GM19239 (cell line): ENCODE data around the gene LMO7.
A peak's percentile ranks its signal among the peaks of the same experiment; 100 is the strongest.
"Not testable (repeated sequence)": the region's sequence is repeated elsewhere in the genome, so short reads cannot be mapped to it uniquely, and the experiment has no call there.

Experiments used
- DNase-seq: peaks from one replicate; pipeline ENCODE4 v3.0.0; 2011; ENCODE audit warnings: low spot score; ENCODE audit not compliant: insufficient read length
- FAIRE-seq: peaks from 2 replicates; lab custom pipeline; 2011; peaks lifted over from hg19 to GRCh38; lab: Jason Lieb, UNC

Gene LMO7

DNA sequence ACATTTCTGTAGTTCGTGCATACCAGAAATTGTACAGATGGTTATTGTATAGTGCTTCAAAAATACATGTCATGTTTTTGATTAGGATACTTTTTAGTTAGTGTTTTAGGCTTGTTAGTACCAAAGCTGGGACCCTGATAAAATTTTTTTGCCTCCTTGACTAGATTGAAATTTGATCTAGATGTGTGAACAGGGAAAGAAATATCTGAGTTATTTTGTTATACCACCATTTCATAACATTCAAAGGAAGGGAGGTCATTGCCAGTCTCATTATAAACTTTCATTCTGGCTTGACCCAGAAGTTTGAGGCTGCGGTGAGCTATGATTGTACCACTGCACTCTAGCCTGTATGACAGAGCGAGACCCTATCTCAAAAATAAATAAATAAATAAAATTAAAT lies 9.0 kb downstream of the LMO7 start:
- no peak for DNase-seq
- no peak for FAIRE-seq

DNA sequence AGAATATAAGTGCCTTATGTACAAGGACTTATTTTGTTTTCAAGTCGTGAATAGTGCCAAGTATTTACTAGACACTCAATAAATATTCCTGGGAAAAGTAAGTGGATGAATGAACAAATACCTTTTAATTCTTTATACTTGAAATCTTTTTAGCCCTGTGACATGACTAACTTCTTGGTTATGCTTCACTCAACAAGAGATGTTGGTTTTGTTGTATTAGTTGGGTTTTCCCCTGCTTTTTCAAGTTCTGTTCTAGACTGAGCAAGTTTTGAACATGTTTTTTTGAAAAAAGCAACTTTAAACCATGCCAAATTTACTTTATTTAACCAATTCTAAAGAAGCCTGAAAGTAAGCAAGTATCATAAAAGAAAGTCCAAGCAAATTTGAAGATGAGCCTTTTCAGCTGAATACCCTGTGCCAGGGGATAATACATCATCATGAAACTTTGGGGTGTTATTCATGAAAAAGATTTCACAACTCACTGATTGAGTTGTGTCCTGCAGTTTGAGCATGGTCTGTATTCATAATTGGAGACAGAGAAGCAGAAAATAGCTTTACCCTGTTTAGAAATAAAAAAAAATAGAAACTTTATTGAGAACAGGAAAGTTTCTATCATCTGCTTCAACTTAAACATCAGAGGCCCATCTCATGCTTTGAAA lies 11.1 kb downstream of the LMO7 start:
- peak; percentile 54 for FAIRE-seq
- no peak for DNase-seq

DNA sequence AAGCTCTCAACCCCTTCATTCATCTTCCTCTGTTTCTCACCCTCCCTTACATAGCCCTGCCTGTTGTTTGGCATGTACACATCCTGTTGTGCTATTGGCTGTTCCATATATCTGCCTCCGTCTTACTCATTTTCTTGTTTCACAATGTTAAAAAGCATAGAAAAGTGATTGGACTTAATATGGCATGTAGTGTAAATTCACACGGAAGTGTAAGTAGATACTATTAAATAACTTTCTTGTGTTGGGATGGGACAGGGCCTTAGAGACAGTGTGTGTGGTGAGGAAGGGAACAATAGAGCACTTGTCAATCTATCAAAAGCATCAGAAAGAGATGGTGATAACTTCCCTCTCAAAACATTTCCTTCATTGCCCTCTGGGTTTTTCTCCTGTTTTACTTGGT lies 12.3 kb downstream of the LMO7 start:
- no peak for FAIRE-seq
- DNase-seq: no peak

DNA sequence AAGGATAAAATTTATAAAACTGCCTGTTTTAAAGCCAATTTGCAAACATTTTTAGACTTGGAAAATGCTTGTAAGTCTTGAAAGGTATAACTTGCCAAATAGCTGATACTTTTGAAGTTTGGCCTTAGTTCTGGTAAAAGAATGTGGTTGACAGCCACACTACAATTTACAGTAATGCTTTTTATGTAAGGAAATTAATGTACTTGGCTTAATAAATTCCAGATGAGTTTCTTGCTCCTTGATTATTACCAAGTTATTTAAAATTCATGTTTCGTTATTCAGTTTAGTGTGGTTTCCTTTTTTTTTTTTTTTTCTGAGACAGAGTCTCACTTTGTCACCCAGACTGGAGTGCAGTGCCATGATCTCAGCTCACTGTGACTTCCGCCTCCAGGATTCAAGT lies 14.9 kb downstream of the LMO7 start:
- no peak for DNase-seq
- no peak for FAIRE-seq

DNA sequence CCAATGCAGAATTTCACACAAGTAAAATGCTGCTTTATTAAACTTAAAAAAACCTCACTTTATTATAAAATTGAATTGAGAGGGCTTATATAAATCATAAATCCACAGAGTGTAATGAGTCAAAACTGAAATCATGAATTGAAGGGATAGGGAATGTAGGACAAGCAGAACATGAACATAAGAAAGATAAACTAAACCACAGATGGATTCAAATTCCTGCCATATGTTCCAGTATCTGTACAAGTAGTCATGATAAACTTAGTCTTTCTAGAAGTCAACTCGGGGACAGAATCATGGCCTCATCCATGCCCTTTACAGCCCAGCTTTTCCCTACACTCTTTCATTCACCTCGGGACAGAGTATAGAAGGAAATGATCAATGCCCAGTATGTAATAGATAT lies 16.6 kb downstream of the LMO7 start:
- FAIRE-seq (no peak), DNase-seq (no peak)

DNA sequence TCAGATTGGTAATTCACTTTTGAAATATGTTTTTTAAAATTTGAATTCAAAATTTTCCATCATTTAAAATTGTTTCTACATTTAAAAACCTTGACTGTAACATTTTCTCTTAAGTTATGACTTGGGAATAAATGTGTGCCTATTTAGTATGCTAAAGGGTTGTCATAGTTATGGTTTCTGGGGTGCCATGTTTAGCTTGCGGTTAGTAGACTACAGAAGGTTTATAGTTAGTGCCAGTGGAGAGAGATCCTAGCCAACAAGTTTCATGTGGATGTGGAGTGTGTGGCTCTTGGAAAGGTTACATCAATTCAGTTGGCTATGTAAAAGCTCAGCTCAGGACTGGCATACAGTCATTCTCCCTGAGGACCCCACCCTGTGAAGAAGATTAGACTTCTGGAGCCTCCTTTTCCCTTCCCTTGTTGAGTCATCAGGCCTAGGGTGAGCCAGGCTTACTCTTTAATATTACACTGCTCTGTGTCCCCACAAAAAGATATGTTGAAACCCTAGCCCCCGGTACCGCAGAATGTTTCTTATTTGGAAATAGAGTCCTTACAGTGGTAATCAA lies 20.4 kb downstream of the LMO7 start:
- no peak for DNase-seq
- no peak for FAIRE-seq

DNA sequence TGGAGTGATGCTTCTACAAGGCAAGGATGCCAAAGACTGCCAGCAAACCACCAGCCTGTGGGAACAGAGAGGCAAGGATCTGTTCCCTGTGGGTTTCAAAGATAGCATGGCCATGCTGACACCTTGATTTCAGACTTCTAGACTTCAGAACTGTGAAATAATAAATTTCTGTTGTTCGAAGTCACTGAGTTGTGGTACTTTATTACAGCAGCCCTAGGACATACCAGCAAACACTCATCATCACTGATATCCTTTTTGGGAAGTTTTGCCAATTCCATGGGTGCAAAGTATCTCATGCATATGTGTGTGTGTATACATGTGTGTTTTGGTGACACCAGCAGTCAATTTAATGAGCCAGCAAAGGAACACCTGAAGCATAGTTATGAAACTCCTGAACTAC lies 21.0 kb downstream of the LMO7 start:
- FAIRE-seq (no peak), DNase-seq (no peak)

DNA sequence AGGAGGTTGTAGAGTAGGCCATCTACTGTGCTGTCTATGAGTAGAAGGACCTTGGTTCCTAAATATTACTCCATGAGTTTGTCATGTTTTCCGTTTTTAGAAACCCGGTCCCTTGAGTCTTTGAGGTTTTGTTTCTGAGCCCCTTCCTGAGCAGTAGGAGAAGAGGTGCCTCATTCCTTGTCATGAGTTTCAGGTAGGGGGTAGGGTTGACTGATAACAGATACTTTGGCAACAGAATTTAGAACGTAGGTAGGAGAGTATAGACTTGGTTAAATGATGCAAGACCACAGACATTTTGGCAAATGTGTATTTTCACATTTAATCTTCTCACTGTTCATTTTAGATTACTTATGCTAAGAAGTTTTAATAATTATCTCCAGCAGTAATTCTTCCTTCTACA lies 24.6 kb downstream of the LMO7 start:
- no peak for FAIRE-seq
- no peak for DNase-seq

DNA sequence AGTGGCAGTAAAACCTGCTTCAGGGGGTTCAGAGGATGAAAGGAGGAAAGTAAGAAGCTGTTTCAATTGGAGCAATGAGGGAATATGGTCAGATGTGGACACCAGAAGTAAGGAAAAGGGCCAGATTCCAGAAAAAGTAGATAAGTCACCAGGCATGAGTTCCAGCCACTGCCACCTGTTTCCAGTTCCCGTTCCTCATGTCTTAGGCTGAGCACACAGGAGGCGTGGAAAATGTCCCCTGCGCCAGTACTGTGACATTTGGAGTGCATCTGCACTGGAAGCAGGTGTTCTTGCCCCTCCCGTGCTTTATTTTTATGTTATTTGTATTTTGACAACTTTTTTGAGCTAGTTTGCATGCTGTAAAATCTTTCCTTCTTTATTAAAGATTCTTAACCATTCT lies 25.3 kb downstream of the LMO7 start:
- FAIRE-seq (no peak), DNase-seq (no peak)

DNA sequence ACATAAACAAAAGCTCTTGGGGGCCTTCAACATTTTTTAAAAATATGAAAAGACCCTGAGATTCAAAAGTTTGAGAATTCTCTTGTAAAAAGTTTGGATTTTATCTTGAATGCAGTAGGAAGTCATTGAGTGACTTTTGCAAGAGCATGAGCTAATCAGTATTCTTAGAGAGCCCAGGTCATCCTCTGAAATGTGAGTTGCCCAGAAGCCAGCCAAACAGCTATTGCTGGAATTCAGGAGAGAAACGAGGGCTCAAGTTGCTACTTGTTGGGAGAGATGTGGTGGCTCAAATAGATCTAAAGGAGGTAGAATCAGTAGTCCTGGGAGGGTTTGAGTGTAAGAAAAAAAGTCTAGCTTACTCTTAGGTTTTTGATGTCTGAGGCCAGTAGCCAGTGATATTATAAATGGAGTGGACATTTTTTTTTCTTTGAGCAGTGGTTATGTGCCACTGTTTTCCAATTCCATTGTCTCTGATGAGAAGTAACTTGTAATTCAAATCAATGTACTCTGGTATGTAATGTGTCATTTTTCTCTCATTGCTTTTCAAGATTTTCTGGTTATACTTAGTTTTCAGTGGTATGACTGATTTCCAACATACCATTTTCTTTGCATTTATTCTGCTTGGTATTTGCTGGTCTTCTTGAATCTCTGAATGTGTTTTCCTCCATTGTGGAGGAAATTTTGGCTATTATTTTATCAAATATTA lies 30.7 kb downstream of the LMO7 start:
- FAIRE-seq (peak; percentile 33), DNase-seq (no peak)

DNA sequence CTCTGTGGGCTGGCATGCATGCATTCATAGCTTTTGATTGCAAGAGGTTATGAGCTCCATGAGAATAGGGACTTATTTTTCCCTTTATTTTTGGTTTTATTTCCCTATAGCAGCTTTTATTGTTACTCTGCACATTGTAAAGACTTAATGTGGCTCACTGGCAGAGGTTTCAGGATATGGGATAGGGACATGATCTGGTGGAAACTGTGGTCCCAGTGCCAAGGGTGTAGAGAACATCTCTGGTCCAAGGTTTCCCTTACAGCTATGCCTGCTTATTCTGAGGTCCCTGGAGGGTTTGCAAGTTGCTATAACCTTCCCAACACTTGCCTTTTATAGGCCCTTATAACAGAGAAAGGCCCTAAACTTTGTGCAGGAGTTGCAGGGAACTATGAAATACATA lies 33.6 kb downstream of the LMO7 start:
- FAIRE-seq (no peak), DNase-seq (no peak)

DNA sequence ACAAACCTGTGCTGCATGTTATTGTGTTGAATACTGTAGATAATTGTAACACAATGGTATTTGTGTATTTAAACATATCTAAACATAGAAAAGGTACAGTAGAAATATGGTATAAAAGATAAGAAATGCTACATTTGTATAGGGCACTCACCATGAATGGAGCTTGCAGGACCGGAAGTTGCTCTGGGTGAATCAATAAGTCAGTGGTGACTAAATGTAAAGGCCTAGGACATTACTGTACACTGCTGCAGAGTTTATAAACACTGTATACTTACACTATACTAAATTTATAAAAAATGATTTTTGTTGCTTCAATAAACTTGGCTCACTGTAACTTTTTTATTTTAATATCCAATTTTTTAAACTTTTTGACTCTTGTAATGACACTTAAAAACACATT lies 34.4 kb downstream of the LMO7 start:
- no peak for DNase-seq
- peak; percentile 57 for FAIRE-seq

DNA sequence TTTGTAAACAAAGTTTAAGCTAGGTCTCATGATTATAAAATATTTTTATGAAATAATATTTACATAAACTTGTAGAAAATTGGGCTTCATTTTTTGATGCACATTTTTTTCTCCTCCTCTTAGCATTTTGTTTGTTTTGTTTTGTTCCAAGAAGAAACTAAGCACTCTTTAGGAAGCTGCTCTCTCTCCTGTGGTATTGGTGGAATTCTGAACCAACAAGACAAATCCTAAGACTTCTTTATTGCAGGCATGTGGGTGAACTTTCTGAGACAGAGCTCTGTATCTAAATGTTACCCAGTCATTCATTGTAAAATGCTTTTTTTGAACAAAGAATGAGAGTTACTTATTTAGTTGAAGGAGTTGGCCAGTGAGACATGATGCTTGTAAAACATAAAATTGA lies 39.3 kb downstream of the LMO7 start:
- no peak for FAIRE-seq
- DNase-seq: no peak

DNA sequence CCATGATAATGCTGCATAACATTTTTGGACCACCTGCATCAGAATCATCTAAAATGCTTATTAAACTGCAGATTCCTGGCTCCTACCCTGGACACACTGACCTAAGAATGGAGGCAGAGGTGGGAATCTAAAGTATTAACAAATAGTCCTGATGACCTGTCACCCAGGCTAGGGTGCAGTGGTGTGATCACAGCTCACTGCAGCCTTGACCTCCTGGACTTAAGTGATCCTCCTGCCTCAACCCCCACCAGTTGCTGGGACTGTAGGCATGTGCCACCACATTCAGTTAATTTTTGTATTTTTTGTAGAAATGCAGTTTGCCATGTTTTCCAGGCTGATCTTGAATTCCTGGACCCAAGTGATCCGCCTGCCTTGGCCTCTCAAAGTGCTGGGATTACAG lies 43.3 kb downstream of the LMO7 start:
- DNase-seq (no peak), FAIRE-seq (no peak)

DNA sequence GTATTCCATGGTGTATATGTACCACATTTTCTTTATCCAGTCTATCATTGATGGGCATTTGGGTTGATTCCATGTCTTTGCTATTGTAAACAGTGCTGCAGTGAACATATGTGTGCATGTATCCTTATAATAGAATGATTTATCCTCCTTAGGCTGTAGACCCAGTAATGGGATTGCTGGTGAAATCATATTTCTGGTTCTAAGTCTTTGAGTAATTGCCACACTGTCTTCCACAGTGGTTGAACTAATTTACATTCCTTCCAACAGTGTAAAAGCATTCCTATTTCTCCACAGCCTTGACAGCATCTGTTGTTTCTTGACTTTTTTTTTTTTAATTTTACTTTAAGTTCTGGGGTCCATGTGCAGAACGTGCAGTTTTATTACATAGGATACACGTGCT lies 44.1 kb downstream of the LMO7 start:
- not testable (repeated sequence) for DNase-seq, FAIRE-seq

DNA sequence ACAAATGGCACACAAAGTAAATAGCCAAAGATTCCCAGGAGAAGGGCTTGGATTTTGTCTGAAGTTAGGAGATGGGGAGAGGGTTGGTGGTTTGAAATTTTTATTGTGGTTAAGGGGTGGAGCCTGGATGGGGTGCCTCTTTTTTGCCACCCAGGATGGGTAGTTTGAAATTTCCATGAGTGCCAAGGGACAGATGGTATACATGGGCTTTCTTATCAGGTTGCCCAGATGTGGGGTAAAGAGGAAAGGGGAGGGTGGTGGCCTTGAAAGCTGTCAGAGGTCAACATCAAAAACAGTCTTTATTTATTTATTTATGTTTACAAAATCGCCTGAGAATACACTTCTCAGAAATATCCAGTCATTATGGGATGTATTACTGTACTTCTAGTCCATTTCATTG lies 46.2 kb downstream of the LMO7 start:
- FAIRE-seq (no peak), DNase-seq (no peak)

DNA sequence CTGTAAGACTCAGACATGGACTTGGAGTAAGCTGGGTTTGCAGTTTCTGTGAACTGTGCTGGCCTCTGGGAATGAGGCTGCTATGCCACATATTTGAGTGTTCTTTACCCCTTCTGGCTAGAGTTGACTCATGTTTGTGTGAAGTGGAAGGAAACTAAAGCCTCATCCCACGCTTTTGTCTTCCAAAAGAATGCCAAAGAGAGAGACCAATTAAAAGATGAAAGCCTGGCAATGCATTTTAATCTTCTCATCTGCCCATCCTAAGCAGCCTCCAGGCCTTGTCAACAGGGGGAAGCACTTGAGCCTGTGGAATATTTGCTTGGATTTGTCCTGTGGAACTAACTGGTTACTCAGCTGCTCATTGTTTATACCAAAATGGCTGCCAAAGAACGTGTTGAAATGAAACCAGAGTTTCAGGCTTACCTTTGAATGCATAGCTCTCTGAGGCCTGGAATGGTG lies 49.1 kb downstream of the LMO7 start:
- DNase-seq (no peak), FAIRE-seq (no peak)

DNA sequence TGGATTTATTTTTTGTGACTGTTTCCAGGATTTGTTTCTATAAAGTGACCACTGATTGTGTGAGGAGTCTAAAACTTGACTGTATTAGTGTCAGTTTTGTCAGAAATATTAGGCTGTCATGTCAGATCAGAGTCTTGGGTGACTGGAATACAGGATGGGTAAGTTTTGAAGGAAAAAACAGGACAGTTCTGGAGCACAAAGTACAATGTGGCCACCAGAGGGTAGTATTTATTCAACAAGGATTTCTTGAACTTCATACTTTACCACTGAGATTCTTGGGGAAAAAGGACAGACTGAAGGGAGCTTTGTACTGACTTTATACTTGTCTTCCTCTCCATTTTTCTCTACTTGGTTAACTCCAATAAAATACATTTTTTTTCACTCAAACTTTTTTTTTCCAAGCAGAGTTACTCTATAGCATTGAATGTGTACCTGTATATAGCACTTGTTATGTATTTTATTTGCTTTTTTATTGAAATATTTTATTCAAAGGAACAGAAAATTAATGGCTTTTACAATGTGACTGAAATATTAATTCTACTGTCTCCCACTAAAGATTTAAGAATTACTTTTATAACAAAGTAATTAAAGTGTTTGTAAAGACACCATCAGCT lies 51.1 kb downstream of the LMO7 start:
- FAIRE-seq (no peak), DNase-seq (no peak)

DNA sequence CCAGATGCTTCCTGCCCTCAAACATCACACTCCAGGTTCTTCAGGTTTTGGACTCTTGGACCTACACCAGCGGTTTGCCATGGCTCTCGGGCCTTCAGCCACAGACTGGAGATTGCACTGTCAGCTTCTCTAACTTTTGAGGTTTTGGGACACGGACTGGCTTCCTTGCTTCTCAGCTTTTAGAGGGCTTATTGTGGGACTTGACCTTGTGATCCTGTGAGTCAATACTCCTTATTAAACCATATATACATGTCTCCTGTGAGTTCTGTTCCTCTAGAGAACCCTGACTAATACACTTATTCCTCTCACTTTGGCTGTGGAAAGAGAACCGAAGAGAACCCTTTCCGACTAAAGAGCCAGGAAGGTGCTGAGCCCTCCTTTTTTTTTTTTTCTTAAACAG lies 53.6 kb downstream of the LMO7 start:
- FAIRE-seq: no peak
- no peak for DNase-seq

DNA sequence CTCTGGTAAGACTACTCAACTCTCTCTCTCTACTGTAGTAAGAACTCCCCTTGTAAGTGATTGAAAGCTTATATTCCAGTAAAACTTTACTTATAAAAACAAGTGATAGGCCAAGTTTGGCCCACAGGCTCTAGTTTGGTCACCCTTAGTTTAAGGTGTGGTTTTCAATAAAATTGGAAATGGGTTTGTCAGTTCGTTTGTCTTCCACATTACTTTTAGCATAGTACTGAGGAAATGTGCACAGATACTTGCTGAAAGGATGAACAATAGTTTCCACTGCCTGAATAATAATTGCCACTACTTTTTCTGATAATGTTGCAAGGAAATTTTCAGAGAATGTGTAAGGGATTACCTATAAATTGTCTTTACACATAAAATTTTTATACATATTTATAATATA lies 54.5 kb downstream of the LMO7 start:
- FAIRE-seq (no peak), DNase-seq (no peak)

DNA sequence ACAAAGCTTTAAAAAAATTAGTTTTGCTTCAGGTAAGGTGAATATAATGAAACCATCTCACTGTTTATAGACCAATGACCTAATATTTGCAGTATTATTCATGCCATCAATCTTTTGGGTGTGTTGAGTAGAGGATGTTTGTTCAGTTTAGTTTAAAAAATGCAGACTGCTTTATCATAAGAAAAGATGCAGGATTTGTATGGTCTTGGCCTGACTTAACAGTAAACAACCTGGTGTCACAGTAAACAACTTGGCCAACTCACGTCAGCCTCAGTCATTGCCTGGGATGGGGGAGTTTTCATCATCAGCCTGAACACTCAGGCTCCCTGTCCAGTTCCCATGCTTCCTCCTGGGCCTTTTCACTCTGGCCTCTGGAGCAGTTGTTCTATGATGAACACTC lies 55.1 kb downstream of the LMO7 start:
- DNase-seq (no peak), FAIRE-seq (no peak)
